CD4-positive, alpha-beta T cell (primary cell): ENCODE measurements around the gene GSE1. TPM values are rescaled to one million over a fixed set of nuclear protein-coding genes. Genes with fewer than 3 reads are reported as not detected.

Experiments used
- ATAC-seq: fragments of 200-7000 bp; cut with Tn5 transposase; one replicate; pipeline ENCODE4 v1.10.0; 2022; ENCODE audit warnings: mild to moderate bottlenecking; ENCODE audit not compliant: poor library complexity
- CTCF ChIA-PET: fragments of 350-600 bp; sonication (Branson Sonifier 250); formaldehyde crosslinking; loops from one replicate; lab custom pipeline; 2021; ENCODE audit warnings: antibody characterized with exemption, inconsistent platforms; lab: Charles Lee
- POLR2A ChIA-PET: fragments of 350-600 bp; sonication (Branson Sonifier 250); formaldehyde crosslinking; loops from one replicate; lab custom pipeline; 2021; ENCODE audit warnings: antibody characterized with exemption, inconsistent platforms; lab: Charles Lee
- DNase-seq, 14 experiments: peaks; one replicate each; pipeline ENCODE4 v3.0.0-alpha.2; 2013 to 2020; ENCODE audit warnings: mixed read lengths in 2 of 14
- H3K27ac ChIP-seq, 2 donors: one replicate each; pipeline versions ENCODE4 v1.5.1 to v1.7.0; 2013; ENCODE audit warnings: low read length in 2 of 2, low read depth in 1 of 2, mild to moderate bottlenecking in 1 of 2
- H3K27me3 ChIP-seq, 2 experiments: 1 replicate in 1 of 2; 2 replicates in 1 of 2; pipeline versions ENCODE4 v1.6.1 to v1.7.0; 2013; ENCODE audit warnings: low read length in 2 of 2, control low read depth in 1 of 2, mild to moderate bottlenecking in 1 of 2, moderate library complexity in 1 of 2; ENCODE audit not compliant: insufficient read depth in 2 of 2, control insufficient read depth in 1 of 2
- H3K36me3 ChIP-seq: one replicate; pipeline ENCODE4 v1.6.1; 2013; ENCODE audit warnings: low read length, control low read depth; ENCODE audit not compliant: insufficient read depth
- H3K4me1 ChIP-seq: one replicate; pipeline ENCODE4 v1.6.1; 2013; ENCODE audit warnings: low read length, control low read depth; ENCODE audit not compliant: insufficient read depth
- H3K4me3 ChIP-seq: one replicate; pipeline ENCODE4 v1.5.1; 2013; ENCODE audit warnings: mild to moderate bottlenecking, low read length, moderate library complexity
- H3K9me3 ChIP-seq, 2 experiments: 1 replicate in 1 of 2; 2 replicates in 1 of 2; pipeline versions ENCODE4 v1.6.1 to v1.7.0; 2013; ENCODE audit warnings: low read length in 2 of 2, mild to moderate bottlenecking in 2 of 2, control low read depth in 1 of 2, moderate library complexity in 1 of 2; ENCODE audit not compliant: control insufficient read depth in 1 of 2, insufficient read depth in 1 of 2
- H3K27ac Mint-ChIP-seq: one replicate; pipeline ENCODE4 v1.8.0; 2020; ENCODE audit warnings: mixed read lengths
- H3K27me3 Mint-ChIP-seq: one replicate; pipeline ENCODE4 v1.8.0; 2021; ENCODE audit warnings: mixed read lengths
- H3K36me3 Mint-ChIP-seq: one replicate; pipeline ENCODE4 v1.8.0; 2021; ENCODE audit warnings: low read depth, mixed read lengths
- H3K4me1 Mint-ChIP-seq: one replicate; pipeline ENCODE4 v1.8.0; 2021; ENCODE audit warnings: low read depth, mixed read lengths
- H3K4me3 Mint-ChIP-seq: one replicate; pipeline ENCODE4 v1.8.0; 2020; ENCODE audit warnings: mild to moderate bottlenecking, mixed read lengths
- H3K9me3 Mint-ChIP-seq: one replicate; pipeline ENCODE4 v1.8.0; 2020; ENCODE audit warnings: mixed read lengths
- intact Hi-C, 2 experiments: fragments of 100-400 bp; cut with DNase I in 1 of 2; cut with micrococcal nuclease in 1 of 2; formaldehyde crosslinking; loops; one replicate each; pipeline versions ENCODE4 v1.15.1 to v1.9.0; 2023 to 2025; cut with DNase I, micrococcal nuclease
- total RNA-seq, 174 experiments: library from RNA in 2 of 174; stranded (reverse) in 2 of 174; gene quantifications; one replicate each; pipeline ENCODE4 v1.2.3 and lab custom pipeline; 2021 to 2026
- TF ChIP-seq, protein P1 (sequence below): fragments of 200-600 bp; IDR thresholded peaks from one replicate; pipeline ENCODE4 v1.8.0; 2022; ENCODE audit warnings: antibody characterized with exemption, mild to moderate bottlenecking

GSE1 gene
- total RNA-seq, 2 experiments from 2014 or later: 11.7 to 13.7 TPM

DNA sequence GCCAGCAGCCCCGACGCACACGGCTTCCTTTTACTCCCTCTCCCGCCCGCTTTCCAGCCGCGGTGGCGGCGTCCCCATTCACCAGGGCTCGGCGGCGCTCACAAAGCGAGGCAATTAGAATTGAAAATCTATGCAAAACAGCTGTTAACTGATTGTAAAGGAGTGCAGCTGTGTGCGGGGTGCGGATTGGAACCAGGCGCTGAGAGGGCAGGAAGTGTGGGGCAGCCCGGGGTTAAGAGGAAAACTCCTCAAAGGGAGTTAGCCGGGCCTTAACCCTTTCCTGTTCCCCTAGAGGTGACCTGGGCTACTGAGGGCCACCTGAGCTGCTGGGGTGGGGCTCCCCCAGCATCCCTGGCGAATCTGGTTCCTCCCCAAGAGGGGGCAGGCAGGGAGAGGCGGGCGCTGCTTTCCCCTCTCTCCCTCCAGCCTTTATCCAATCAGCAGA lies 5.8 kb upstream of the GSE1 start:
- CTCF ChIA-PET: no interaction called here
- POLR2A ChIA-PET: interaction anchor here (1.2 kb wide), 1 partner anchor 50 kb away, joined by 3 read pairs; no protein-coding TSS in a partner anchor
- TF ChIP-seq, protein P1, sequence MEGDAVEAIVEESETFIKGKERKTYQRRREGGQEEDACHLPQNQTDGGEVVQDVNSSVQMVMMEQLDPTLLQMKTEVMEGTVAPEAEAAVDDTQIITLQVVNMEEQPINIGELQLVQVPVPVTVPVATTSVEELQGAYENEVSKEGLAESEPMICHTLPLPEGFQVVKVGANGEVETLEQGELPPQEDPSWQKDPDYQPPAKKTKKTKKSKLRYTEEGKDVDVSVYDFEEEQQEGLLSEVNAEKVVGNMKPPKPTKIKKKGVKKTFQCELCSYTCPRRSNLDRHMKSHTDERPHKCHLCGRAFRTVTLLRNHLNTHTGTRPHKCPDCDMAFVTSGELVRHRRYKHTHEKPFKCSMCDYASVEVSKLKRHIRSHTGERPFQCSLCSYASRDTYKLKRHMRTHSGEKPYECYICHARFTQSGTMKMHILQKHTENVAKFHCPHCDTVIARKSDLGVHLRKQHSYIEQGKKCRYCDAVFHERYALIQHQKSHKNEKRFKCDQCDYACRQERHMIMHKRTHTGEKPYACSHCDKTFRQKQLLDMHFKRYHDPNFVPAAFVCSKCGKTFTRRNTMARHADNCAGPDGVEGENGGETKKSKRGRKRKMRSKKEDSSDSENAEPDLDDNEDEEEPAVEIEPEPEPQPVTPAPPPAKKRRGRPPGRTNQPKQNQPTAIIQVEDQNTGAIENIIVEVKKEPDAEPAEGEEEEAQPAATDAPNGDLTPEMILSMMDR: no peak
- Mint-ChIP-seq H3K9me3 (no peaks in the 10 kb centered on the region), H3K4me3 (peak overlapping the region; percentile 15), H3K27ac (no peak overlapping the region), H3K4me1 (peaks cover 7% of the 10 kb centered on the region), H3K36me3 (no peaks in the 10 kb centered on the region), H3K27me3 (peaks cover 6% of the 10 kb centered on the region)
- Histone ChIP-seq H3K27ac (no peak overlapping the region), H3K36me3 (no peaks in the 10 kb centered on the region), H3K4me1 (peaks cover 27% of the 10 kb centered on the region), H3K4me3 (no peak overlapping the region), H3K9me3 (peaks cover 0 to 6% of the 10 kb centered on the region in 2 experiments), H3K27me3 (no peaks in the 10 kb centered on the region)
- DNase-seq (no peak), ATAC-seq (no peak)
- intact Hi-C loops: no loop called here

DNA sequence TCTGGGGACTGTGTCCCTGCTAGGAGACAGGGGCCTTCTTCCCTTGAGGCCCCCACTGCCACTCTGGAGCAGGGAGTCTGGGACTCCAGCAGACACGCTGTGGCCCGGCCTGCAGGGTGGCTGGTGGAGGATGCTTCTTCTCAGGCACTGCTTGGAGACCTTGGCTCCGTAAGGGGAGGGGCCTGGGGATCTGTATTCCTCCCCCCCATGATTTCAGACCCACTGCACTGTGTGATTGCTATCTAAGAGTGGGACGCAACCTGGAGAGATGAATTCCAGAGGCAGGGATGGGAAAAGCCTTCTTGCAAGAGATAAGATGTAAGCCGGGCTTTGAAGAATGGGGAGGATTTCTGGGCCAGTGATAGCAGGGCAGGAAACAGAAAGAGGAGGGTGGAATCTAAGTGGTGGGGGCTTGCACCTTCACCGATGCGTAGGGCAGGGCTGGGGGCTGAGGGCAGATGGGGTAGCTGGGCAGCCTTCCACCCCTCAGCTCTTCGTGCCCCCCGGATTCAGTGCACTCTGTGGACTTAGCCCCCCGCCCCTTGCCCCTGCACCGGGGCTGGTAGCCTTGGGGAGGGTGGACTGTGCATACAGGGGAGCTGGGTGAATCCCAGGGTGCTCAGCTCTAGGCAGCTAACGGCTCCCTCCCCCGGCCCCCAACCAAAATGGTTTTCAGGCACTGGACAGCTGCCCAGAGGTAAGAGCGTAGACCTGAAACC lies 5.2 kb upstream of the GSE1 start:
- Mint-ChIP-seq H3K4me1 (peaks cover 7% of the 10 kb centered on the region), H3K9me3 (no peaks in the 10 kb centered on the region), H3K36me3 (no peaks in the 10 kb centered on the region), H3K27ac (no peak overlapping the region), H3K27me3 (peaks cover 6% of the 10 kb centered on the region), H3K4me3 (no peak overlapping the region)
- Histone ChIP-seq H3K36me3 (no peaks in the 10 kb centered on the region), H3K4me3 (no peak overlapping the region), H3K4me1 (peaks cover 32% of the 10 kb centered on the region), H3K27me3 (no peaks in the 10 kb centered on the region), H3K9me3 (peaks cover 0 to 4% of the 10 kb centered on the region in 2 experiments), H3K27ac (no peak overlapping the region)
- TF ChIP-seq, protein P1: no peak
- ATAC-seq (no peak), DNase-seq (no peak)
- ChIA-PET POLR2A (interaction anchor here (1.2 kb wide), 1 partner anchor 51 kb away, joined by 3 read pairs; no protein-coding TSS in a partner anchor), CTCF (no interaction called here)
- intact Hi-C loops: no loop called here

DNA sequence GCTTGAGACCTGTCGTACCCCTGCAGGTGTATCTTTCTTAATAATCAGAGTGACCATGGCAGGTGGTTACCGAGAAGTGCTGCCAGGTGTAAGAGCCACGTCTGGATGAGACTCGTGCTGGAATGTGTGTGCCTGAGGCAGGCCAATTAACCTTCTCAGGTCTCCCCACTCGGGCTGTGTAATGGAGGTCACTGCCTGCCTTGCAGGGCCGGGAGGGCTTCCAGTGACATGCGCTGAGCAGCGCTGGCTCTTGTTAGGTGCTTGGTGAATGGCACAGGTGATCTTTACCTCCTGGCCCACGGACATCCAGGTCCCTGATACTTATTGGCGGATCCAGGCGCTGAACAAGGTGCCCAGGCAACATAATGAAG lies 4.6 kb upstream of the GSE1 start:
- H3K27ac ChIP-seq: no peak overlapping the region
- Mint-ChIP-seq H3K36me3 (no peaks in the 10 kb centered on the region), H3K9me3 (no peaks in the 10 kb centered on the region), H3K27ac (no peak overlapping the region), H3K4me1 (peaks cover 7% of the 10 kb centered on the region), H3K27me3 (peaks cover 6% of the 10 kb centered on the region), H3K4me3 (no peak overlapping the region)
- TF ChIP-seq, protein P1: no peak
- H3K36me3 ChIP-seq: no peaks in the 10 kb centered on the region
- no peak overlapping the region for H3K4me3 ChIP-seq
- peaks cover 0 to 2% of the 10 kb centered on the region in 2 experiments for H3K27me3 ChIP-seq
- CTCF ChIA-PET: interaction anchor here (2.9 kb wide), 1 partner anchor 188 kb away, joined by 28 read pairs; no protein-coding TSS in a partner anchor
- intact Hi-C loops: no loop called here
- POLR2A ChIA-PET: no interaction called here
- no peaks in the 10 kb centered on the region for H3K9me3 ChIP-seq
- DNase-seq: no peak
- no peak for ATAC-seq
- H3K4me1 ChIP-seq: peaks cover 37% of the 10 kb centered on the region
